ENCODE measurements around the gene ZNF362.

ZNF362 gene

DNA sequence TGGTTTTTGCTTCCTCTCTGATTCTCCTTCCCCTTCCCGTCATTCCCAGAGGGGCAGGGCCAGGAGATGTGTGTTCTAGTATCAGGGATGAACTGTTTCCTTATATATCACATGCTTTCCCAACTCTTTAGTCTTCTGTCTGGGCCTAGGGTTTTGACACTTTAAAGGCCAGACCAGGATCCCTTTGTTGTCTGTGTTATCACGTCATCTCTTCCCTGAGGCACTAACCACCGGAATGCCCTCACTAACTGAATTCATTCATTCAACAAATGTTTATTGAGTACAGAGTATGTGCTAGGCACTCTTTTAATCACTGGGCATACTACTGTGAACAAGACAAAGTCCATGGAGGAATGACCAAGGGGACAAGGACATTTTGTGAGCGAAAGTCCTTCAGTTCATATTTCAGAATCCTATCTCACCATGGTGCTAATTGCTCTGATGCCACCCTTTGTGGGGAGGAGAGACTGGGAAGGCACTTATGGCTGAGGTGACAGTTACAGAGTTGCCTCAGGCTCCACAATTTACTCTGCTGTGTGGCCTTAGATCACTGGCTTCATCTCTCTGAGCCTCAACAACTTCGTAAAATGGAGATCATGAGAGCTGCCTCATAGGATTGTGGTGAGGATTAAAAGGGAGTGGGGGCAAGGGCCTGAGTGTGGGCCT is 12.0 kb upstream of the ZNF362 start:
- no peak for TF ChIP-seq CTCF (IDR thresholded peaks at IDR 0.05; ENCODE audit: control extremely low read depth, extremely low read depth, low read depth, missing control alignments)
- POLR2A ChIA-PET, result no interaction called here
- DNase-seq (ENCODE audit: extremely low spot score), result no peak
- CTCF ChIA-PET, result no interaction called here

DNA sequence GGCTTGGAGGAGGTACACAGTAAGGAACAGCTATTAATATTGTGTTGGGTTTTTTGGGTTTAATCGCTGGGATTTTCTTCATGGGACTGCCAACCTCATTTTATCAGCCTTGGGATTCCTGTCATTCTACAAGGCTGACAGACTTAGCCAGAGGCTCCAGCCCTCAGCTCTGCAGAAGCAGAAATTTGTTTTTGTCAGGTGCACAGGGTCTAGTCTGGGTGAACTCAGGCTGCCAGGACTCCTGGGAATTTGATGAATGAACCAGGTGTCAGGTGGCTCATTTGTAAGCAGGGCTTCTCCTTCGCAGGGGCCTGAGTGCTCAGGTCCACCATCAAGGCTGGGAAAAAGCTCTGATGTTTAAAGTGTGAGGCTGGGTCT is 11.5 kb upstream of the ZNF362 start:
- ChIA-PET CTCF (no interaction called here), POLR2A (no interaction called here)
- DNase-seq (ENCODE audit: extremely low spot score), result no peak
- no peak for TF ChIP-seq CTCF (IDR thresholded peaks at IDR 0.05; ENCODE audit: control extremely low read depth, extremely low read depth, low read depth, missing control alignments)

- no peak for DNase-seq (ENCODE audit: extremely low spot score)
- ChIA-PET CTCF (no interaction called here), POLR2A (no interaction called here)
- TF ChIP-seq CTCF (IDR thresholded peaks at IDR 0.05; ENCODE audit: control extremely low read depth, extremely low read depth, low read depth, missing control alignments), result no peak
These were observed 10.1 kb upstream of the ZNF362 start for GRCh38 chr1:33246171-33246570.

DNA sequence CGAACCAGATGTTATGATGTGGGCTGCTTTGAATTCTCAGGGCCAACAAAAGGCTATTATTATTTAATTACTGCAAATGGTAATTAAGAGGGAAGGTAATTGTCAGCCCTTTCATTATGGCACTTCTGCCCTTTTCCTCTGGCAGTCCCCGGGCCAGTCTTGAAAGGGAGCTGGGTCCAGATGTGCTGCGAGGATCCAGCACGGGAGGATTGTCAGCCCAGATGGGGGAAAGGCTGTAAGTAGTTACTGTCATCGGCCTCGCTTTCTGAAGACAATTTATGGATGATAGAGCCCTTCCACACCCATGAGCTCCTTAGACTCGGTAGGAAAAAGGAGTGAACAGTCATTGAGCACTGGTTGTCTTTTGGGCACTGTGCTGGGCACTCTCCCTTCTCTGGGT is 8.7 kb upstream of the ZNF362 start:
- CTCF ChIA-PET, result interaction anchor here (1.1 to 2.1 kb wide), 2 partner anchors 48 to 162 kb away, joined by 3 to 9 read pairs; no protein-coding TSS in a partner anchor

DNA sequence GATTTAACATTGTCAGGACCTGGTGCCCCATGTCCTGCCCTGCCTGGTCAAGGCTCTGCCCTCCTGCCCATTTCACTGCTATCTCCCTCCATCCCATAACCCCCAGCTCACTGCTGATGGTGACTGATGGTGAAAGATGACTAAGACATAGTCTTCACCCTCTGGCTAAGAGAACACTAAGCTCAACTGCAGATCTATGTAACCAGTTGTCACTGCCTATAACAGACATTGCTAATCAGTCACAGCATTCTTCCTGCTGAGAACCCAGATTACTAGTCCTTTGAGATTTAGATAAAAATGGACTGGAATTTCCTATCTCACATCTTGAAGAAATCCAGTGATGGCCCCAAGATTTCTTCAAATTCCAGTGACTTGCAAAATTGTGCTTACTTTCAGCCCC is 8.0 kb upstream of the ZNF362 start:
- TF ChIP-seq CTCF (IDR thresholded peaks at IDR 0.05; ENCODE audit: control extremely low read depth, extremely low read depth, low read depth, missing control alignments), result no peak
- CTCF ChIA-PET, result interaction anchor here (0.8 to 2.1 kb wide), 3 partner anchors 47 to 223 kb away, joined by 3 to 9 read pairs (median 3); no protein-coding TSS in a partner anchor
- no peak for DNase-seq (ENCODE audit: extremely low spot score)
- POLR2A ChIA-PET, result no interaction called here

More for the DNA sequence above, 8.7 kb upstream of the ZNF362 start:
- no peak for DNase-seq (ENCODE audit: extremely low spot score)
- POLR2A ChIA-PET, result no interaction called here
- no peak for TF ChIP-seq CTCF (IDR thresholded peaks at IDR 0.05; ENCODE audit: control extremely low read depth, extremely low read depth, low read depth, missing control alignments)

- ChIA-PET POLR2A (no interaction called here), CTCF (interaction anchor here (2.1 kb wide), 1 partner anchor 46 kb away, joined by 9 read pairs; no protein-coding TSS in a partner anchor)
- no peak for DNase-seq (ENCODE audit: extremely low spot score)
- TF ChIP-seq CTCF (IDR thresholded peaks at IDR 0.05; ENCODE audit: control extremely low read depth, extremely low read depth, low read depth, missing control alignments), result no peak
These were observed 6.9 kb upstream of the ZNF362 start for GRCh38 chr1:33249422-33249821.
